Naive thymus-derived CD8-positive, alpha-beta T cell (primary cell): ENCODE measurements around the gene GFER. TPM values are rescaled to one million over a fixed set of nuclear protein-coding genes. Genes with fewer than 3 reads are reported as not detected.
A peak's percentile ranks its signal among the peaks of the same experiment; 100 is the strongest.
"Not testable (repeated sequence)": the region's sequence is repeated elsewhere in the genome, so short reads cannot be mapped to it uniquely, and the experiment has no call there.

Source experiments
- ATAC-seq, 2 donors: fragments of 150-1000 bp; cut with Tn5 transposase in 1 of 2; sonication (Bioruptor Pico), chemical (Tn5 transposase) in 1 of 2; 1 replicate in 1 of 2; 2 replicates in 1 of 2; pipeline ENCODE4 v1.10.0; 2021; ENCODE audit warnings: mild to moderate bottlenecking in 2 of 2, moderate library complexity in 2 of 2
- POLR2A ChIA-PET: fragments of 350-600 bp; sonication (Branson Sonifier 250); formaldehyde crosslinking; loops from one replicate; lab custom pipeline; 2021; ENCODE audit warnings: antibody characterized with exemption; lab: Charles Lee
- DNase-seq, 10 donors: peaks; one replicate each; pipeline versions ENCODE4 v3.0.0 to v3.0.0-alpha.2; 2020 to 2022
- H3K27ac Mint-ChIP-seq, 10 donors: one replicate each; pipeline ENCODE4 v1.8.0; 2020 to 2022; ENCODE audit warnings: mild to moderate bottlenecking in 10 of 10, mixed read lengths in 10 of 10, moderate library complexity in 4 of 10, inconsistent platforms in 1 of 10
- H3K27me3 Mint-ChIP-seq, 5 donors: one replicate each; pipeline ENCODE4 v1.8.0; 2021 to 2022; ENCODE audit warnings: mixed read lengths in 5 of 5
- H3K36me3 Mint-ChIP-seq, 3 donors: one replicate each; pipeline ENCODE4 v1.8.0; 2020 to 2022; ENCODE audit warnings: mixed read lengths in 3 of 3, mild to moderate bottlenecking in 2 of 3, inconsistent platforms in 1 of 3
- H3K4me1 Mint-ChIP-seq, 4 donors: one replicate each; pipeline ENCODE4 v1.8.0; 2021 to 2022; ENCODE audit warnings: mixed read lengths in 4 of 4
- H3K4me3 Mint-ChIP-seq, 10 donors: one replicate each; pipeline ENCODE4 v1.8.0; 2020 to 2022; ENCODE audit warnings: mild to moderate bottlenecking in 10 of 10, mixed read lengths in 10 of 10, moderate library complexity in 6 of 10, inconsistent platforms in 1 of 10
- H3K9me3 Mint-ChIP-seq, 9 donors: one replicate each; pipeline ENCODE4 v1.8.0; 2020 to 2022; ENCODE audit warnings: mixed read lengths in 9 of 9, mild to moderate bottlenecking in 3 of 9, inconsistent platforms in 1 of 9, moderate library complexity in 1 of 9
- polyA plus RNA-seq, 3 donors: library from polyadenylated mRNA; unstranded; fragments of 300-500 nt; fragmentation: Illumina TruSeq; gene quantifications; one replicate each; pipeline ENCODE4 v1.2.3, GENCODE V29; 2021
- total RNA-seq, 8 experiments: library from RNA in 2 of 8; stranded (reverse) in 2 of 8; gene quantifications; one replicate each; pipeline ENCODE4 v1.2.3 and lab custom pipeline; 2021 to 2026

The GFER gene
- total and polyA plus RNA-seq, 5 experiments from 2014 or later = 15.9 to 30.0 (median 22.3) TPM

- Mint-ChIP-seq H3K36me3 (peaks cover 0 to 3% (median 0%) of the 10 kb centered on the region in 3 donors), H3K27ac (peak overlapping the region in 3 of 10 donors; percentile 13 to 86 (median 55)), H3K9me3 (no peaks in the 10 kb centered on the region), H3K4me1 (peaks cover 0 to 22% (median 15%) of the 10 kb centered on the region in 4 donors), H3K4me3 (peak overlapping the region in 9 of 10 donors; percentile 30 to 90 (median 48)), H3K27me3 (no peaks in the 10 kb centered on the region)
- POLR2A ChIA-PET = interaction anchor here (0.7 to 2.0 kb wide), 2 partner anchors 11 to 210 kb away, joined by 3 to 5 read pairs; no protein-coding TSS in a partner anchor
- DNase-seq (no peak), ATAC-seq (no peak)
These were observed 39.3 kb upstream of the GFER start for GRCh38 chr16:1944612-1945199.

GRCh38 chr16:1945559-1946391 is 38.2 kb upstream of the GFER start:
- Mint-ChIP-seq H3K27me3 (no peaks in the 10 kb centered on the region), H3K4me3 (peak overlapping the region in 2 of 10 donors; percentile 7 to 10), H3K4me1 (peaks cover 0 to 20% (median 15%) of the 10 kb centered on the region in 4 donors), H3K9me3 (no peaks in the 10 kb centered on the region), H3K36me3 (no peaks in the 10 kb centered on the region), H3K27ac (peak overlapping the region in 2 of 10 donors; percentile 7 to 36)
- POLR2A ChIA-PET = interaction anchor here (0.7 to 2.0 kb wide), 3 partner anchors 10 to 19 kb away, joined by 3 to 6 read pairs (median 3); partner anchors contain the start of gene RPS2
- DNase-seq (no peak), ATAC-seq (no peak)

- Mint-ChIP-seq H3K4me1 (peaks cover 0 to 18% (median 13%) of the 10 kb centered on the region in 4 donors), H3K27ac (no peak overlapping the region), H3K27me3 (no peaks in the 10 kb centered on the region), H3K9me3 (no peaks in the 10 kb centered on the region), H3K4me3 (no peak overlapping the region), H3K36me3 (no peaks in the 10 kb centered on the region)
- ATAC-seq (no peak), DNase-seq (no peak)
- POLR2A ChIA-PET = interaction anchor here (0.9 to 2.0 kb wide), 2 partner anchors 13 to 18 kb away, joined by 3 to 6 read pairs; partner anchors contain the start of gene RPS2
These were observed 37.3 kb upstream of the GFER start for GRCh38 chr16:1946495-1947368.

GRCh38 chr16:1947369-1947670 is 36.7 kb upstream of the GFER start:
- no peak overlapping the region for H3K4me3 Mint-ChIP-seq
- peaks cover 0 to 13% (median 10%) of the 10 kb centered on the region in 4 donors for H3K4me1 Mint-ChIP-seq
- ATAC-seq = no peak
- H3K36me3 Mint-ChIP-seq = no peaks in the 10 kb centered on the region
- H3K27ac Mint-ChIP-seq = no peak overlapping the region
- H3K27me3 Mint-ChIP-seq = no peaks in the 10 kb centered on the region
- H3K9me3 Mint-ChIP-seq = no peaks in the 10 kb centered on the region
- DNase-seq = no peak
- POLR2A ChIA-PET = interaction anchor here (0.8 to 2.0 kb wide), 2 partner anchors 13 to 17 kb away, joined by 3 to 6 read pairs; partner anchors contain the start of gene RPS2

GRCh38 chr16:1949507-1949906 is 34.5 kb upstream of the GFER start:
- H3K36me3 Mint-ChIP-seq = no peaks in the 10 kb centered on the region
- no peak overlapping the region for H3K27ac Mint-ChIP-seq
- no peaks in the 10 kb centered on the region for H3K27me3 Mint-ChIP-seq
- DNase-seq (no peak), ATAC-seq (no peak)
- no peaks in the 10 kb centered on the region for H3K9me3 Mint-ChIP-seq
- no peak overlapping the region for H3K4me3 Mint-ChIP-seq
- POLR2A ChIA-PET = interaction anchor here (0.7 kb wide), 2 partner anchors 59 to 1296 kb away, joined by 3 to 5 read pairs; no protein-coding TSS in a partner anchor
- H3K4me1 Mint-ChIP-seq = peaks cover 0 to 3% (median 0%) of the 10 kb centered on the region in 4 donors

GRCh38 chr16:1950047-1950446 is 33.9 kb upstream of the GFER start:
- POLR2A ChIA-PET = no interaction called here
- DNase-seq (no peak), ATAC-seq (no peak)
- no peak overlapping the region for H3K27ac Mint-ChIP-seq
- no peak overlapping the region for H3K4me3 Mint-ChIP-seq
- no peaks in the 10 kb centered on the region for H3K36me3 Mint-ChIP-seq
- no peaks in the 10 kb centered on the region for H3K27me3 Mint-ChIP-seq
- no peaks in the 10 kb centered on the region for H3K9me3 Mint-ChIP-seq
- H3K4me1 Mint-ChIP-seq = peaks cover 0 to 3% (median 0%) of the 10 kb centered on the region in 4 donors

- POLR2A ChIA-PET = no interaction called here
- H3K27ac Mint-ChIP-seq = no peak overlapping the region
- DNase-seq = no peak
- peaks cover 0 to 3% (median 0%) of the 10 kb centered on the region in 4 donors for H3K4me1 Mint-ChIP-seq
- no peaks in the 10 kb centered on the region for H3K9me3 Mint-ChIP-seq
- no peaks in the 10 kb centered on the region for H3K36me3 Mint-ChIP-seq
- no peak for ATAC-seq
- no peak overlapping the region for H3K4me3 Mint-ChIP-seq
- no peaks in the 10 kb centered on the region for H3K27me3 Mint-ChIP-seq
These were observed 33.4 kb upstream of the GFER start for GRCh38 chr16:1950559-1950958.

- Mint-ChIP-seq H3K27ac (no peak overlapping the region), H3K27me3 (peaks cover 0 to 2% (median 0%) of the 10 kb centered on the region in 5 donors), H3K4me1 (peaks cover 0 to 3% (median under 1%) of the 10 kb centered on the region in 4 donors), H3K36me3 (no peaks in the 10 kb centered on the region), H3K4me3 (no peak overlapping the region), H3K9me3 (no peaks in the 10 kb centered on the region)
- no peak for DNase-seq
- POLR2A ChIA-PET = no interaction called here
- ATAC-seq = no peak
These were observed 30.3 kb upstream of the GFER start for GRCh38 chr16:1953734-1954133.

- not testable (repeated sequence) for H3K9me3 Mint-ChIP-seq, H3K27me3 Mint-ChIP-seq, H3K27ac Mint-ChIP-seq, ATAC-seq, DNase-seq
- H3K36me3 Mint-ChIP-seq = peaks cover 0 to 16% (median 9%) of the 10 kb centered on the region in 3 donors
- peak overlapping the region in 1 of 10 donors; percentile 10 for H3K4me3 Mint-ChIP-seq
- POLR2A ChIA-PET = interaction anchor here (0.7 to 1.4 kb wide), 3 partner anchors 14 to 1001 kb away, joined by 3 to 7 read pairs (median 4); partner anchors contain the start of gene TBL3
- peaks cover 14 to 34% (median 25%) of the 10 kb centered on the region in 4 donors for H3K4me1 Mint-ChIP-seq
These were observed 26.4 kb upstream of the GFER start for GRCh38 chr16:1957434-1958142.

GRCh38 chr16:1958143-1958491 is 25.9 kb upstream of the GFER start:
- H3K27ac Mint-ChIP-seq, ATAC-seq, H3K27me3 Mint-ChIP-seq, H3K9me3 Mint-ChIP-seq: not testable (repeated sequence)
- Mint-ChIP-seq H3K4me3 (peak overlapping the region in 1 of 10 donors; percentile 10), H3K4me1 (peaks cover 12 to 38% (median 29%) of the 10 kb centered on the region in 4 donors), H3K36me3 (peaks cover 0 to 22% (median 11%) of the 10 kb centered on the region in 3 donors)
- DNase-seq = peak in 1 of 10 donors; percentile 60
- POLR2A ChIA-PET = interaction anchor here (0.7 to 1.4 kb wide), 2 partner anchors 14 to 1001 kb away, joined by 3 to 7 read pairs; partner anchors contain the start of gene TBL3

GRCh38 chr16:1958715-1959268 is 25.2 kb upstream of the GFER start:
- Mint-ChIP-seq H3K4me1 (peaks cover 16 to 44% (median 36%) of the 10 kb centered on the region in 4 donors), H3K27ac (peak overlapping the region in 5 of 10 donors; percentile 61 to 96 (median 86)), H3K27me3 (peaks cover 0 to 2% (median 0%) of the 10 kb centered on the region in 5 donors), H3K4me3 (peak overlapping the region in 9 of 10 donors; percentile 39 to 94 (median 92)), H3K36me3 (peaks cover 4 to 28% (median 14%) of the 10 kb centered on the region in 3 donors), H3K9me3 (no peaks in the 10 kb centered on the region)
- DNase-seq (no peak), ATAC-seq (peak in 1 of 2 donors; percentile 0)
- POLR2A ChIA-PET = interaction anchor here (0.6 to 7.9 kb wide), 6 partner anchors 12 to 196 kb away, joined by 3 to 89 read pairs (median 11); partner anchors contain the start of genes GFER, NOXO1, NUBP2 and SPSB3
